NCI-H2107 (cell line): ENCODE measurements around the gene CHCHD3.

Experiments used
- DNase-seq: peaks from one replicate; lab custom pipeline; 2025; lab: John Stamatoyannopoulos, UW

Gene CHCHD3

GRCh38 chr7:132861940-132862554 lies 219.8 kb downstream of the CHCHD3 start:
- DNase-seq, result no peak

- DNase-seq, result no peak
Observed at GRCh38 chr7:132861424-132861823, 220.5 kb downstream of the CHCHD3 start.

- DNase-seq, result no peak
Observed at GRCh38 chr7:132859199-132859598, 222.7 kb downstream of the CHCHD3 start.

- no peak for DNase-seq
Observed at GRCh38 chr7:132858760-132859159, 223.1 kb downstream of the CHCHD3 start.

- no peak for DNase-seq
Observed at GRCh38 chr7:132858251-132858650, 223.6 kb downstream of the CHCHD3 start.

- no peak for DNase-seq
Observed at GRCh38 chr7:132857703-132858102, 224.2 kb downstream of the CHCHD3 start.

GRCh38 chr7:132857031-132857430 lies 224.9 kb downstream of the CHCHD3 start:
- no peak for DNase-seq

GRCh38 chr7:132856416-132856815 lies 225.5 kb downstream of the CHCHD3 start:
- DNase-seq, result no peak

GRCh38 chr7:132855901-132856300 lies 226.0 kb downstream of the CHCHD3 start:
- no peak for DNase-seq

- DNase-seq, result no peak
Observed at GRCh38 chr7:132854238-132854637, 227.7 kb downstream of the CHCHD3 start.

GRCh38 chr7:132847376-132847775 lies 234.5 kb downstream of the CHCHD3 start:
- DNase-seq, result no peak

- DNase-seq, result no peak
Observed at GRCh38 chr7:132846086-132846485, 235.8 kb downstream of the CHCHD3 start.

GRCh38 chr7:132842478-132842877 lies 239.4 kb downstream of the CHCHD3 start:
- no peak for DNase-seq

- no peak for DNase-seq
Observed at GRCh38 chr7:132840199-132840598, 241.7 kb downstream of the CHCHD3 start.

GRCh38 chr7:132838313-132838712 lies 243.6 kb downstream of the CHCHD3 start:
- no peak for DNase-seq

- no peak for DNase-seq
Observed at GRCh38 chr7:132837529-132837928, 244.4 kb downstream of the CHCHD3 start.

GRCh38 chr7:132836746-132837145 lies 245.1 kb downstream of the CHCHD3 start:
- no peak for DNase-seq

GRCh38 chr7:132830941-132831340 lies 250.9 kb downstream of the CHCHD3 start:
- no peak for DNase-seq

GRCh38 chr7:132828502-132828901 lies 253.4 kb downstream of the CHCHD3 start:
- DNase-seq, result no peak

GRCh38 chr7:132825932-132826835 lies 255.7 kb downstream of the CHCHD3 start:
- no peak for DNase-seq

GRCh38 chr7:132825222-132825621 lies 256.7 kb downstream of the CHCHD3 start:
- no peak for DNase-seq

GRCh38 chr7:132819648-132820047 lies 262.2 kb downstream of the CHCHD3 start:
- DNase-seq, result no peak

GRCh38 chr7:132817949-132818348 lies 263.9 kb downstream of the CHCHD3 start:
- DNase-seq, result no peak
